WTC11 (cell line): ENCODE results near the gene PNLDC1.

ENCODE experiments used
- AFF4 ChIP-seq: sonication (generic); formaldehyde crosslinking; IDR thresholded peaks from 2 replicates; pipeline ENCODE4 v1.8.1; 2023; ENCODE audit warnings: mild to moderate bottlenecking, missing genetic modification reagents, borderline replicate concordance
- CTCF ChIP-seq: fragments of 200-600 bp; IDR thresholded peaks from 2 replicates; pipeline ENCODE4 v1.8.0; 2022; ENCODE audit warnings: antibody characterized with exemption
- ESRRA ChIP-seq: sonication (generic); formaldehyde crosslinking; IDR thresholded peaks from 2 replicates; pipeline ENCODE4 v1.8.1; 2022; ENCODE audit warnings: mild to moderate bottlenecking, missing genetic modification reagents, borderline replicate concordance
- ETV6 ChIP-seq: sonication (generic); formaldehyde crosslinking; IDR thresholded peaks from 2 replicates; pipeline ENCODE4 v1.8.1; 2022; ENCODE audit warnings: mild to moderate bottlenecking, missing genetic modification reagents
- FOXP1 ChIP-seq: sonication (generic); formaldehyde crosslinking; IDR thresholded peaks from 2 replicates; pipeline ENCODE4 v1.8.0; 2022; ENCODE audit warnings: missing genetic modification reagents, mild to moderate bottlenecking, moderate library complexity, borderline replicate concordance
- JUN ChIP-seq: sonication (generic); formaldehyde crosslinking; IDR thresholded peaks from 2 replicates; pipeline ENCODE4 v1.8.0; 2023; ENCODE audit warnings: mild to moderate bottlenecking, missing genetic modification reagents
- SP1 ChIP-seq: sonication (generic); formaldehyde crosslinking; conservative IDR thresholded peaks from 2 replicates; pipeline ENCODE4 v1.8.1; 2022; ENCODE audit warnings: missing genetic modification reagents
- TCF7 ChIP-seq: sonication (generic); formaldehyde crosslinking; IDR thresholded peaks from 2 replicates; pipeline ENCODE4 v1.8.0; 2022; ENCODE audit warnings: mild to moderate bottlenecking, low read depth, missing genetic modification reagents, moderate library complexity
- ZBTB21 ChIP-seq: sonication (generic); formaldehyde crosslinking; IDR thresholded peaks from 2 replicates; pipeline ENCODE4 v1.8.1; 2023; ENCODE audit warnings: mild to moderate bottlenecking, missing genetic modification reagents, borderline replicate concordance

GRCh38 chr6:159821726-159822125 is 21.6 kb downstream of the PNLDC1 start:
- TF ChIP-seq SP1 (no peak), ETV6 (CRISPR knock-in tag) (no peak), AFF4 (no peak), ZBTB21 (CRISPR knock-in tag) (no peak), CTCF (no peak), ESRRA (CRISPR knock-in tag) (no peak), JUN (no peak), TCF7 (CRISPR knock-in tag) (no peak), FOXP1 (CRISPR knock-in tag) (no peak)
